HAP-1 (cell line): ENCODE results near the gene LIN52.

Source experiments
- DNase-seq, 2 experiments: peaks; one replicate each; pipeline ENCODE4 v3.0.0-alpha.2; 2016 to 2020; ENCODE audit warnings: low spot score in 2 of 2
- H3K27me3 ChIP-seq: fragments of 250-450 bp; sonication (Bioruptor Pico); 2 replicates; pipeline ENCODE4 v1.5.1; 2020; ENCODE audit warnings: low read depth, mild to moderate bottlenecking, moderate library complexity
- H3K36me3 ChIP-seq: fragments of 250-450 bp; sonication (Bioruptor Pico); replicated peaks from 2 replicates; pipeline ENCODE4 v1.5.1; 2020; ENCODE audit warnings: mild to moderate bottlenecking
- H3K4me1 ChIP-seq: fragments of 250-450 bp; sonication (Bioruptor Pico); 2 replicates; pipeline ENCODE4 v1.5.1; 2020; ENCODE audit warnings: mild to moderate bottlenecking
- H3K4me3 ChIP-seq: fragments of 250-450 bp; sonication (Bioruptor Pico); 2 replicates; pipeline ENCODE4 v1.5.1; 2020; ENCODE audit warnings: mild to moderate bottlenecking, moderate library complexity
- H3K9me3 ChIP-seq: fragments of 250-450 bp; sonication (Bioruptor Pico); 2 replicates; pipeline ENCODE4 v1.5.1; 2020; ENCODE audit warnings: mild to moderate bottlenecking, moderate library complexity
- in situ Hi-C: fragments of 300-500 bp; cut with MboI; formaldehyde crosslinking; loops from 3 replicates; pipeline ENCODE4 v1.14.3; 2020; ENCODE audit warnings: low sequenced_read_pairs, inconsistent platforms, mixed read lengths

Gene LIN52

DNA sequence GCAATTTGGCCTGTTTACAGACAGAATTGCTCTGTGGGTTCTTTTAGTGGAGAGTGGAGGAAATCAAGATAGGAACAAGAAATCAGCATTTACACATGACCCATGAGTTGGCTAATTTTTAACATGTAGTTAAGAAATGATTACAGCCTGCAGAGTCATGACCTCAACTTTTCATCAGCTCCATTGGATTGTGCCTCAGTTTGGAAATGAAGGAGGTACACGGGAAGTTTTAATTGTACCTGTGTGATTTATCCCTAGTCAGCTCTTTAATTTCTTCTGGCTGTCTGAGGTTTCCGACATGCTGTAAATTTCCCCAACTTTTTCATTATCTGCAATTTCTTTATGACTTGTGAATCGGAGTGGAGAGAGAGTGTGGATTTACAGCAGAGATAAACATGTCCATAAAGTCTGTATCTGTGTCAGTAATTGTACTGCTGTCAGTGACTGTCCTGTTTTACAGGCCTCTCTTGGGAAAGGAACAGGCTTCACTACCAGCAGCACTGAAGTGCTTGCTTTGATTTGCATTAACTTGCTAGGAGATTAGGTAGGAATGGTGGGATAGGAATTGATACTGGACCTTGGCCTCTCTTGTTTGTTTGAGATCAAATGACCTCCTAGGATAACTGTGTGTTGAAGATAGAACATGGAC lies 49.2 kb downstream of the LIN52 start:
- Histone ChIP-seq H3K4me1 (peaks cover 12% of the 10 kb centered on the region), H3K27me3 (no peaks in the 10 kb centered on the region), H3K36me3 (no peaks in the 10 kb centered on the region), H3K9me3 (no peaks in the 10 kb centered on the region), H3K4me3 (no peak overlapping the region)
- no peak for DNase-seq
- in situ Hi-C loops = no loop called here

DNA sequence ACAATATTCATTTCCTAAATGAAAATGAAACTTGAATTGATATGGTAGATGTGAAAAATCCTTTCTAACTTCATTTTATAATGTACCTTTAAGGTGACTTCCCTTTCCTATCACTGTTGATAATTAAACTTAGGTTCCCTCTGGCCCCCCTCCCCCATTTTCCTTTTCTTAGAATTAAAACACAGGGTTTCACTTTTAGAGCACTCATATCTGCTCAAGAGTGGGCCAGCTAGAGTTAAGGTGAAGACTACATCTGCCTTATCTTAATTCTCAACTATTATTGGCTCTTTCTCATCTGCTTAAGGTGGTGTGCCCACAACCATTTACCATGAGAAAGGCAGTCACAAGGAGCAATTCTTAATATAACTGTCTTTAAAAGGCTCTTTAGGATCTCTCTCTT lies 49.7 kb downstream of the LIN52 start:
- no peak for DNase-seq
- in situ Hi-C loops = no loop called here
- H3K4me3 ChIP-seq = no peak overlapping the region
- no peaks in the 10 kb centered on the region for H3K9me3 ChIP-seq
- no peaks in the 10 kb centered on the region for H3K27me3 ChIP-seq
- no peaks in the 10 kb centered on the region for H3K36me3 ChIP-seq
- H3K4me1 ChIP-seq = peaks cover 12% of the 10 kb centered on the region

DNA sequence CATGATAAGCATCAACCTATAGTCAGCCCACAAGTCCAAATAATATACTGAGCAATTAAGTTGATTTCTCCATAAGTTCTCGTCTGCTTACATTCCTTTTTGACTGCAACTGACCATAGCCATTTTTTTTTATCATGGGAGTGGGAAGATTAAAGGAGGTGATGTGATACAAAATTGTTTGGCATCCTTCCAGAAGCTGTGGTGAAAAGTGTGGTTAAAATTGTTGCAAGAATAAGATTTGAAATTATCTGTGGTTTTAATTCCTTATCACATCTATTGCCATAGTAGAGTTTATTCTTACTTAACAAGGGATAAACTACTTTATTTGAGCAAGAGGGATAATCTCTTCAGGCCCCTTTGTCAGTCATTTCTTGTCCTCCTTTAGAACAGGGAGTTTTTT lies 50.7 kb downstream of the LIN52 start:
- Histone ChIP-seq H3K9me3 (no peaks in the 10 kb centered on the region), H3K36me3 (no peaks in the 10 kb centered on the region), H3K27me3 (no peaks in the 10 kb centered on the region), H3K4me1 (peaks cover 12% of the 10 kb centered on the region), H3K4me3 (no peak overlapping the region)
- no peak for DNase-seq
- in situ Hi-C loops = no loop called here

DNA sequence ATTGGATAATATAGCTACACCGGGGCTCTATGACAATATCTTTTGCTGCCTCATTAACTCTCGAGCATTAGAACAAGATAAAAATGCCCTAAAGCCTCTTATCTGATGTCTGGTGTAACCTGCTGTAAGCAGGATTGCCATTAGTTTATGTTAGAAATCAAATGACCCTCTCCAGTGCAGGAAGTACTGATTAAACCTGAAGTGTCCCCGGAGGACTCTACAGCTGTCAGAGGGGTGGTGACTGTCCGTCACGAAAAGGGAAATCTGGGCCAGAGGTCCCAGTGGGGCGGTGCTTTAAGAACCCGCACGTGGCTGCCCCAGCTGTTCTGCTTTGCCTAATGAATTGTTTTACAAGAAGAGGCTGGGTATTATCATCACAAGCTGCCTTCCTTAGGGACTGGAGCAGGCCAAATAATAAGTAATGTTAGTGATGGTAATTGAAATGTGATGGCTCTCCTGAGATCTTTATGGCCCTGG lies 55.7 kb downstream of the LIN52 start:
- Histone ChIP-seq H3K9me3 (no peaks in the 10 kb centered on the region), H3K4me1 (peaks cover 6% of the 10 kb centered on the region), H3K36me3 (0 out of 2 replicates have a peak, but pooled peaks cover 2% of the 10 kb centered on the region), H3K27me3 (no peaks in the 10 kb centered on the region), H3K4me3 (no peak overlapping the region)
- in situ Hi-C loops = no loop called here
- DNase-seq = peak in 1 of 2 experiments; percentile 50

DNA sequence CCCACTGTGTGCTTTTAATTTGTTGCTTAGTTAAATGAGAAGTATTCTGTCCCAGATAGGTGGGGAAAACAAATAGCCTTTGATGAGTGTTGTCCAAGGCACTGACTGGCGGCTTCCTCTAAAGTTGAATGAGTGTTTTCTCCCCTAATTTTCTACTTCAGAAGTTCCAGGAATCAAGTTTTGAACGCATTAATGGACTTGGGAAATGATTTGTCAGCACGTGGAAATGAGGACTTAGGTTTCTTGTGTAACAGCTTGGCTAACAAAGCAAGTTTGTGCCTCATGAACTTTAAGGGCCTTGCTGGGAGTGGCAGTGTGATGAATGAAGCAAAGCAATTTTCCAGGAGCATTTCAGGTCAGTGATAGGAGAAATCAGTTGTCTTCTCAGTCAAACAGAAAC lies 56.9 kb downstream of the LIN52 start:
- in situ Hi-C loops = no loop called here
- no peak overlapping the region for H3K4me3 ChIP-seq
- no peak for DNase-seq

DNA sequence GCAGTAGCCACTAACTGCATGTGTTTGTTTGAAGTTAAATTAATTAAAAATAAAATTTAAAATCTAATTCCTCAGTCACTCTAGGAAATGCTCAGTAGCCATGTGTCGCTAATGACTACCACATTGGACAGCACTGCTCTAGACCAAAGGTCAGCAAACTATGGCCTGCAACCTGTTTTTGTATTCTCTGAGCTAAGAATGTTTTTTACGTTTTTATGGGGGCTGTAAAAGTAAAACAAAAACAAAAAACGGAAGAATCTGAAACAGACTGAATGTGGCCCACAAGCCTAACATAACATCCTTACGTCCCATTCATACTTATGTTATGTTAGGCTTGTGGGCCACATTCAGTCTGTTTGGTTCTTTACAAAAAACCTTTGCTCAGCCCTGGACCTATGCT lies 57.8 kb downstream of the LIN52 start:
- in situ Hi-C loops = no loop called here
- H3K36me3 ChIP-seq = 0 out of 2 replicates have a peak, but pooled peaks cover 2% of the 10 kb centered on the region
- H3K27me3 ChIP-seq = no peaks in the 10 kb centered on the region
- H3K4me1 ChIP-seq = no peaks in the 10 kb centered on the region
- no peak for DNase-seq
- no peaks in the 10 kb centered on the region for H3K9me3 ChIP-seq
- H3K4me3 ChIP-seq = no peak overlapping the region

More for the DNA sequence above, 56.9 kb downstream of the LIN52 start:
- H3K4me1 ChIP-seq = no peaks in the 10 kb centered on the region
- no peaks in the 10 kb centered on the region for H3K27me3 ChIP-seq
- no peaks in the 10 kb centered on the region for H3K9me3 ChIP-seq
- 0 out of 2 replicates have a peak, but pooled peaks cover 2% of the 10 kb centered on the region for H3K36me3 ChIP-seq

DNA sequence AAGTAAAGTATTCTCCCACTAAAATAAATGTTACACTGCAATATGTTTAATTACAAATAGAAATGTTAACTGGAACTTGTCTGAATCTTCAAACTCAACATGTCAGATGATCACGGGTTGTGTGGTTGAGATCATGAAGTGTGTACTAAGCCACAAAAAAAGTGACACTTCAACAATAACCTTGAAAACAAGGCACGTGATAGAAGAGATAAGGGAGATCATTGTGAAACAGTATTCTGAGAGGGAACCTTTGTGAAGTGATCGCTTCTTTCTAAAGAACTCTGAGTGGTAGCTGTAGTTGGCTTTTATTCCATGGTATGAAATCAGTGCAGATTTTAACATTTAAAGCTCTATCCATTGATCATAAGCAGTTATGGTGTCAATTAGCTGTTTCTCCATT lies 60.0 kb downstream of the LIN52 start:
- H3K4me3 ChIP-seq = no peak overlapping the region
- H3K27me3 ChIP-seq = no peaks in the 10 kb centered on the region
- DNase-seq = no peak
- 0 out of 2 replicates have a peak, but pooled peaks cover 2% of the 10 kb centered on the region for H3K36me3 ChIP-seq
- in situ Hi-C loops = no loop called here
- peaks cover 14% of the 10 kb centered on the region for H3K4me1 ChIP-seq
- no peaks in the 10 kb centered on the region for H3K9me3 ChIP-seq

DNA sequence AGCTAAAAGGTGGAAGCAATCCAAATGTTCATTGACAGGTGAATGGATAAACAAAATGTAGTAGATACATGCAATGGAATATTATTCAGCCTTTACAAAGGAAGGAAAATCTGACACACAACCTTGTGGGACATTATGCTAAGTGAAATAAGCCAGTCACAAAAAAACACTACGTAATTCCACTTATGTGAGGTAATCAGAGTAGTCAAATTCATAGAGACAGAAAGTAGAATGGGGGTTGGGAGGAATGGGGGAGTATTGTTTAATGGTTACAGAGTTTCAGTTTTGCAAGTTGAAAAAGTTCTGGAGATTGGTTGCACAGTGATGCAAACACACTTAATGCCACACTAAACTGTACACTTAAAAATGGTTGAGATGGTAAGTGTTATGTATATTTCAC lies 62.8 kb downstream of the LIN52 start:
- Histone ChIP-seq H3K9me3 (no peaks in the 10 kb centered on the region), H3K36me3 (no peaks in the 10 kb centered on the region), H3K4me1 (peaks cover 14% of the 10 kb centered on the region), H3K27me3 (no peaks in the 10 kb centered on the region), H3K4me3 (no peak overlapping the region)
- in situ Hi-C loops = no loop called here
- DNase-seq = no peak

DNA sequence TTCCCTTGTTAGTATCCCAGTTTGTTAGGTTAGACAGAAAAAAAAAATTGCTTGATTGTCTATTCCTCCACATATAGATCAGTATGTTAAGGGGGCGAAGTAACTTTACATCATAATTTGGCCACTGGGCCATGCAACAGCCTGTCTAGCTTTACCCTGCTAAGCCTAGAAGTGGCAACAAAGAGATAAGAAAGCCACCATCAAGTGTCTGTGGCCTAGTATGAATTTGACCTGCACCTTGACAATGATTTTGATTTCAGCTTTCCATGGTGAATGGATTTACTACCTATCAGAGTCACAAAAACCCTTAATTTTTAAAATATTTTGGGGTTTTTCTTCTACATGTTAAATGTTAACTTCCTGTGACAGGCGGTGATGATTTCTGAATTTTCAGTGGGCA lies 63.9 kb downstream of the LIN52 start:
- Histone ChIP-seq H3K4me1 (peaks cover 14% of the 10 kb centered on the region), H3K36me3 (no peaks in the 10 kb centered on the region), H3K27me3 (no peaks in the 10 kb centered on the region), H3K9me3 (no peaks in the 10 kb centered on the region), H3K4me3 (no peak overlapping the region)
- DNase-seq = no peak
- in situ Hi-C loops = no loop called here

DNA sequence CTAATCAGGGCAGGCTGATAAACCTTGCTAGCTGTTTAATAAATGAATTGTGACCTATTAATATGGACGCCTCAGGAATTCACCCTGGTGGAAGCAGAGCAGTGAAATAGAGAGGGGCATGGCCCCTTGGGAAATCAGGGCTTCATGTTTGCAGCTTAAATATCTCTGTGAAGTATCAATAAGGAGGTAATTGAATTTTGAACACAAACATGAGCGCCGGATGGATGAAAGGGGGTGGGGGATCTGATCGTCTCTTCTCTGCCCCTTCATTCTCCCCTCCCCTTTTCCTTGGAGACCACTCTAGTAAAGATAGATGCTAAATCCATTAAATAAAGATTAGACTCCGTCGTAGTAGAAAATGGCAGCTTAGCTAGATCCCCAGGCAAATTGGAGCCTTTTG lies 70.5 kb downstream of the LIN52 start:
- peaks cover 19% of the 10 kb centered on the region for H3K4me1 ChIP-seq
- H3K27me3 ChIP-seq = no peaks in the 10 kb centered on the region
- no peaks in the 10 kb centered on the region for H3K9me3 ChIP-seq
- H3K4me3 ChIP-seq = no peak overlapping the region
- in situ Hi-C loops = no loop called here
- no peaks in the 10 kb centered on the region for H3K36me3 ChIP-seq
- no peak for DNase-seq

DNA sequence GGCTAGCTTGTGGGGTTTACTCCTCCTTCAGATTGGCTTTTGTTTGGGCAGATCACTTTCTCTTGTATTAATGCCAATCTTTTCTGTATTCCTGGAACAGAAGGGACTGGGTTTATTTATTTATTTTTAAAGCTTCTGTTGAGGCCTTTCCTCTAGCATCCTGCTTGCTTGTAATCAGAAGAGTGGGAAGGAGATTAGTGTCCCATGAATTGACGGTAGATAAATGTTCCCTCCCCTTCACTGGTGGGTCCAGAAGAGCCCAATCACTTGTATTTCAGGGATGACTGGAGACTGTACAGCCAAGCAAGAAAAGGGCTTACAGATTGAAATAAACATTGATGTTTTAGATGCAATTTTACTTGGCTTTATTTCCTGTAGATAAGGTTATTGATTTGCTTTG lies 71.0 kb downstream of the LIN52 start:
- no peaks in the 10 kb centered on the region for H3K36me3 ChIP-seq
- no peaks in the 10 kb centered on the region for H3K27me3 ChIP-seq
- H3K4me1 ChIP-seq = peaks cover 19% of the 10 kb centered on the region
- no peak overlapping the region for H3K4me3 ChIP-seq
- peak in 1 of 2 experiments; percentile 29 for DNase-seq
- no peaks in the 10 kb centered on the region for H3K9me3 ChIP-seq
- in situ Hi-C loops = no loop called here

DNA sequence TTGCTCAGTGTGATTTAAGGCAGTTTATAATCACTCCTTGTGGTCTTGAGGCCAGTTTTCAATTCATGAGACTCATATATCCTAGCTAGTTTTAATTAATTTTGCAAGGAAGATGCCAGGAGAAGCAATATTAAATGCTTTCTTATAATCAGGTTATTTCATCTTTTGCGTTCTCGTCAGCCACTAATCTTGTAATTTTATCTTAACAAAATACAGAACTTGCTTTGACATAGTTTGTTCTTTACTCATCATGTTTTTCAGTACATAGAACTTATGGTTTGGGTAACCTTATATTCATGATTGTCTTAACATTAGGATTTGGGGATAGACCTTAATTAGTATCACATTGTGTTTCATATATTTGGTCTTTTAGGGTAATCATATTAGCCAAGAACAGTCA lies 76.0 kb downstream of the LIN52 start:
- in situ Hi-C loops = no loop called here
- no peak overlapping the region for H3K4me3 ChIP-seq
- H3K27me3 ChIP-seq = no peaks in the 10 kb centered on the region

DNA sequence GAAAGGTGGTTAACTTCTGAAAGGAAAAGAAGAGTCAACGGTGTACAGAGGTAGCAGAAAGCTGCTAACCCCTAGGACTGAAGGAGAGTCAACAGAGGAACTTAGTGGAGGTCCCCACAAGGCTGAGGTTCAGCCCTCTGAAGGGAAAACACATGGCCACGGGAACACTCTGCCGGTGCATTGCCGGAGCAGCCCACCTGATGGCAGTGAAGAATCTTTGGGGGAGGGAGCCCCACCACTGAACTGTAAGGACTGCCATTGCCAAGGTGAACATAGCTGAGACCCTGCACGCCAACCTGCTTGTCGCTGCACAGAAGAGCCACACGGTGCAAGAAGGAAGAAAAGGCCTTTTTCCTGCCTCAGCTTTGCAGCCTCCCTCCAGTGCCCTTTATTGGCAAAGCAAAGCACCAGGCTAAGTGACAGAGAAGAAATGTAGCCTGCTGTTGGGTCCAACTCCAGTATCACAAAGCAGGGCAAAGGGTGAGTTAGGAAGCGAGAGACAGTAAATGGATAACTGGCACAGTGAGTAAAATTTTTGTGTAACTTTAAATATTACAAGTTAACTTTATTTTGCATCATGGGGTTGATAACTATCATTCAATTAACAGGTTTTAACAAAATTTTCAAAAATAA lies 76.9 kb downstream of the LIN52 start:
- no peaks in the 10 kb centered on the region for H3K36me3 ChIP-seq
- DNase-seq = no peak
- no peak overlapping the region for H3K4me3 ChIP-seq
- H3K27me3 ChIP-seq = no peaks in the 10 kb centered on the region
- no peaks in the 10 kb centered on the region for H3K4me1 ChIP-seq
- no peaks in the 10 kb centered on the region for H3K9me3 ChIP-seq
- in situ Hi-C loops = no loop called here

More for the DNA sequence above, 76.0 kb downstream of the LIN52 start:
- peaks cover 7% of the 10 kb centered on the region for H3K4me1 ChIP-seq
- DNase-seq = no peak
- H3K9me3 ChIP-seq = no peaks in the 10 kb centered on the region
- no peaks in the 10 kb centered on the region for H3K36me3 ChIP-seq

DNA sequence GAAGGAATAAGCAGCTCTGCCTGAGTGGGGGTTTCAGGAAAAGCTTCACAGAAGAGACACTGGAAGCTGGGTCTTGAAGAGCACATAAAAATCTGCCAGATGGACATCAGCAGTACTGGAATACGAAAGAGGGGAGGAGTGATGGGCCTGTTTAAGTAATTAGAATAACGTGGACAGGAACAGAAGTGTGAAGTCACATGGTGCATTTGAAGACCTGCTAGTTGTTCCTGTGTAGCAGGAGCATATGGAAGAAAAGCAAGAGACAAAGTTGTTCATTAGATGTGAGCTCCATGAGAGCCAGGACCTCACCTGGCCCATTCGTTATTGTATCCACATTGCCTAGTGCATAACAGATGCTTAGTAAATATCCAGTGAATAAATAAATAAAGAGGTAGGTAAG lies 85.2 kb downstream of the LIN52 start:
- H3K4me3 ChIP-seq = no peak overlapping the region
- no peaks in the 10 kb centered on the region for H3K27me3 ChIP-seq
- no peaks in the 10 kb centered on the region for H3K9me3 ChIP-seq
- no peaks in the 10 kb centered on the region for H3K36me3 ChIP-seq
- no peak for DNase-seq
- in situ Hi-C loops = no loop called here
- H3K4me1 ChIP-seq = no peaks in the 10 kb centered on the region
